Fibroblast of mammary gland (primary cell): ENCODE measurements around the gene COBL.
A peak's percentile ranks its signal among the peaks of the same experiment; 100 is the strongest.

Experiments used
- DNase-seq: peaks from one replicate; pipeline ENCODE4 v3.0.0-alpha.2; 2010; ENCODE audit warnings: low read depth
- H3K4me3 ChIP-seq: 2 replicates; pipeline ENCODE4 v1.5.1; 2011; ENCODE audit warnings: low read depth, mild to moderate bottlenecking, low read length, moderate library complexity; ENCODE audit not compliant: control insufficient read depth
- TF ChIP-seq, protein P1 (sequence below): conservative IDR thresholded peaks from 2 replicates; pipeline ENCODE4 v1.5.1; 2011; ENCODE audit warnings: low read depth, low read length, inconsistent platforms; ENCODE audit not compliant: control insufficient read depth, insufficient read depth

Gene COBL

DNA sequence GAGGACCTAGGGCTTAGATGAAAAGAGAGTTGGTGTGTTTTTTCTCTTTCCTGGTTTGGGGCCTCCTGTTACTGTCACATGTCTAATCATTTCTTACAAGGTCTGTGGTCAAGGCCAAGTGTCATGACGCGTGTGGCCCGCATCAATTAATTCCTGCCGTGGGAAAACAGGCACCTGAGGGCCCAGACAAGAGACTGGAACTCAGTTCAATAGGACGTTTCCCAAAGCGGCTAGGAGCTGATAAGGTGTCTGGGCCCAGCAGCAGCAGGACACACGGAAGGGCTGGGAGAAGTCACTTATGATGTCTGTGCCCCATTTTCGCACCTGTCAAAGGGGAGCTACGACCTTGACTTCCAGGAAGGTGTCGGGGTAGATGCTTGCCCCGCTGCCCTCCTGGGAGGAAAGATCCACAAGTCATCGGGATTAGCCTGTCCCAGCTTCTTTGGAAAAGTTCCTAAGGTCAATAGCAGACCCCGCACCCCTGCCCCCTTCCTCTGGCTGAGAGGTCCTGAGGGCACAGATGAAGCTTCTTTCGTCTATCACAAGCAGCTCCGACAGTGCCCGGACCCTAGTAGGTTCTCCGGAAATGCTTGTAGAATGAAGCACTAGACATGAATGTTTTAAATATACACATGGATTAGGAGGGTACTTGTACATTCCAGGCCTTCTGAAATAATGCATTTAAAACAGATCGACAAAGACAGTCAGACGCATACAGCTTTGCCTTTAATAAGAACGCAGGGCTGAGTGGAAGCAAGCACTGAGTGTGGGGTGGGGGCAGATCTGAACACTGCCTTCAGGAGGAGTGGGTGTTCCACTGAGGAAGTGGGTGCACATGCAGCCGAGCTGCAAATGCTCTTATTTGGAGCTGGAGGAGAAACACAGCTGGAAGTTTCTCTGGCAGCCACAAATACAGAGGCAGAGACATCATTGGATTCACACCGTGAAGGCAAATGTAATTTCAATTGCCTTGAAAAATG, 296.4 kb downstream of the COBL start:
- no peak overlapping the region for H3K4me3 ChIP-seq
- DNase-seq = no peak
- TF ChIP-seq, protein P1, sequence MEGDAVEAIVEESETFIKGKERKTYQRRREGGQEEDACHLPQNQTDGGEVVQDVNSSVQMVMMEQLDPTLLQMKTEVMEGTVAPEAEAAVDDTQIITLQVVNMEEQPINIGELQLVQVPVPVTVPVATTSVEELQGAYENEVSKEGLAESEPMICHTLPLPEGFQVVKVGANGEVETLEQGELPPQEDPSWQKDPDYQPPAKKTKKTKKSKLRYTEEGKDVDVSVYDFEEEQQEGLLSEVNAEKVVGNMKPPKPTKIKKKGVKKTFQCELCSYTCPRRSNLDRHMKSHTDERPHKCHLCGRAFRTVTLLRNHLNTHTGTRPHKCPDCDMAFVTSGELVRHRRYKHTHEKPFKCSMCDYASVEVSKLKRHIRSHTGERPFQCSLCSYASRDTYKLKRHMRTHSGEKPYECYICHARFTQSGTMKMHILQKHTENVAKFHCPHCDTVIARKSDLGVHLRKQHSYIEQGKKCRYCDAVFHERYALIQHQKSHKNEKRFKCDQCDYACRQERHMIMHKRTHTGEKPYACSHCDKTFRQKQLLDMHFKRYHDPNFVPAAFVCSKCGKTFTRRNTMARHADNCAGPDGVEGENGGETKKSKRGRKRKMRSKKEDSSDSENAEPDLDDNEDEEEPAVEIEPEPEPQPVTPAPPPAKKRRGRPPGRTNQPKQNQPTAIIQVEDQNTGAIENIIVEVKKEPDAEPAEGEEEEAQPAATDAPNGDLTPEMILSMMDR = no peak

DNA sequence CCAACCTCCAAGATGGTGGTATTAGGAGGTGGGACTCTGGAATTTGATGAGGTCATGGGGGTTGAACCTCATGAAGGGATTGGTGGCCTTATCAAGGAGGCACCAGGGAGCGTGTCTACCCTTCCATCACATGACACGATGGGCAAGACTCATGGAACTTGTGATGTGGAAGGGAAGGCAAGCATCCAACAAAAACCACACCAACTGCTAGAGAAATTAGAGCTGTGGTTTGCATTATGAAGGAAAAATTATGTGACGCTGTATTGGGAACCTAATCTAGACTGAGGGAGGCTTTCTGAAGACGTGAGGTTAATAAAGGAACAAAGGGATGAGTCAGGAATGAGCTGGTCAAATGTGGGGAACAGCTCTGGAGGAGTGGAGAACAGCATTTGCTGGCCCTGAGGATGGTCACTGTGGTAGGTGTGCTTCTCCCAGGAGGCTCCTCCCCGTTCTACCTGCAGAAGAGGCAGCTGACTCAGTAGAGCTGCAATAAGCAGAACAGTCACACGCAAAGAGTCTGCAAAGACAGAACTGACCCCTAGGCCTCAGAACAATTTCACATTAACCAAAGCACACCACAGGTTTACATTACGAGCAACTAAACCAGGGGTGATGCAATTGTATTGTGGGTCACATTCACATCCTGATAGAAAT, 297.3 kb downstream of the COBL start:
- TF ChIP-seq, protein P1 = no peak
- no peak overlapping the region for H3K4me3 ChIP-seq
- DNase-seq = peak; percentile 94

DNA sequence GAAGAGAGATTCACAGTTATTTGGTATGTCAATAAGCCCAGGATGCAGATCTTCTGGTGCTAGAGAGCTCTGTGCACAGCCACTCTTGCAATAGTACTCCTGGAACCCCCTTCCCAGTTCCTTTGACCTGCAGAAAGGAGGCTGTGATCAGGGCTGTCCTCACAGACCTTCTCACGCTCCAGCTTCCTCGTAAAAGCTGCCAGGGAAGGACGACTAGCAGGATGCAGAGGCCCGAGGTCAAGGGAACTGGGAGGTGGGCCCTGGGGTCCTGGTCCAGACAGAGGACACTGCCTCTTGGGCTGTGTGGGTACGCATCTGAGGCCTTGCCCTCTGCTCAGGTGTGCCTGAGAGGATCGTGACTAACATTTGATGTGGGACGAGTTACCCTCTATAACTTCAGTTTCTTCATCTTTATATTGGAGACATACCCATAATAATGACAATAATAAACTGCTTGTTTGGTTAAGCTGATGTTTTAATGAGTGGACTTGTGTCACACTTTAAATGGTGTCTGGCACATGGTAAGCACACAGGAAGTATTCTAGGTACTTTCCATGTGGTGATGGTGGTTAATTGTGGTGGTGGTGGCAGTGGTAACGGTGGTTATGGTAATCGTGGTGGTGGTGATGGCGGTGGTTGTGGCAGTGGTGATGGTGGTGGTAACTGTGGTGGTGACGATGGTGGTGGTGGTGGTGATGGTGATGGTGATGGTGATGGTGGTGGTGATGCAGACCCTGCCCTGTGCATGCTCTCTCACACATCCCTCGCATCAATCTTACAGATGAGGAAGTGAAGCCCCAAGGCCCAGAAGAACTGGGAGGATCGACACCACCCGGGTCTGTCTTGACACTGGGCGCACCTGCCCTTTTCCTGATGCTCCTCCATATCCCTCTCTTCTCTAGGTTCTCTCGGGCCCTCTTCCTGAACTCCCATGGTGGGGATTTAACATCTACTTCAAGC, 298.8 kb downstream of the COBL start:
- H3K4me3 ChIP-seq = no peak overlapping the region
- DNase-seq = no peak
- TF ChIP-seq, protein P1 = no peak

DNA sequence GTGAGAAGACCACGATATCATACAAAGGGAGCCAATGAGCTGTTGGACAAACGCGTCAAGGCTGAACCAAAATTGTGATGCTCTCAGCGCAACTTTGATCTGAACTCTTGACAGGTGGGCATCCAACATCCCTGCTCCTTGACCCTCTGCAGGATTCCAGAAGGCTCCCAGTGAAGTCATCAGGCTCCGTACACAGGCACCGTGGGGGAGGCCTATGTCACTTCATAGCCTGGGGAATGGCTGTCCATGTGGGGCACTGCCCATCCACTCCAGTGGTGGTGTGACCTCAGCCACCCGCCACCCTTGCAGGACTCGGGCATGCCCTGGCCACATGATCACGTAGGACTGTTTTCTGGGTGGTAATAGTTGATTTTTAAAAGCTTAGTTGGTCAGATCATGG, 300.1 kb downstream of the COBL start:
- H3K4me3 ChIP-seq = no peak overlapping the region
- TF ChIP-seq, protein P1 = no peak
- DNase-seq = no peak

DNA sequence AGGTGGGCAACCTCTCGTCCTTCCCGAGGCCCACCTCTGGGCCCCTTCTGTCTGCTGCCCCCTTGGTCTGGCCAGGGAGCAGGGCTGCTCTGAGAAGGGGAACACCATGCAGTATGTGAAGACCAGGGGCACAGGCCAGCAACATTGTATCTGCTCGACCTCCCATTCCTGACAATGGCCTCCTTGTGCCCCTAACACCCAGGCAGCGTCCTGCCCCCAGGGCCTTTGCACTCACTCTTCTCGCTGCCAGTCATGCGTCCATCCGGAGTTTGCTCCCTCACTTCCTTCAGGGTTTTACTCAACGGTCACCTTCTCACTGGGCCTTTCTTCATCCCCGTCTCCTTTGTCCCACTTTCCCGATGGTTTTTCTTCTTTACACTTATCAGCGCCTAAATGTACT, 301.0 kb downstream of the COBL start:
- H3K4me3 ChIP-seq = no peak overlapping the region
- TF ChIP-seq, protein P1 = no peak
- no peak for DNase-seq

GRCh38 chr7:51014811-51015210, 301.8 kb downstream of the COBL start:
- no peak overlapping the region for H3K4me3 ChIP-seq
- TF ChIP-seq, protein P1 = no peak
- no peak for DNase-seq
